Omental fat pad (tissue), 4 donors: ENCODE measurements around the gene SMPX. TPM values are rescaled to one million over a fixed set of nuclear protein-coding genes. Genes with fewer than 3 reads are reported as not detected.

Experiments used
- ATAC-seq: fragments of 150-250 bp; one replicate; pipeline ENCODE4 v1.9.1; 2016; ENCODE audit warnings: mild to moderate bottlenecking, moderate library complexity; ENCODE audit not compliant: low FRiP score
- DNase-seq: peaks from one replicate; pipeline ENCODE4 v3.0.0-alpha.2; 2019; ENCODE audit warnings: low spot score
- total RNA-seq, 4 donors: library from RNA; depleted of rRNA; stranded (reverse); fragments of >200 nt; gene quantifications; one replicate each; pipeline ENCODE4 v1.1.0, GENCODE V29; 2016
- TF ChIP-seq, protein P1 (sequence below), 3 donors: fragments of 450-650 bp; IDR thresholded peaks; one replicate each; pipeline ENCODE4 v1.5.1; 2016 to 2017; ENCODE audit warnings: antibody characterized with exemption in 3 of 3, mild to moderate bottlenecking in 3 of 3, moderate library complexity in 2 of 3

The SMPX gene
- total RNA-seq, 4 donors from 2014 or later: not detected

DNA sequence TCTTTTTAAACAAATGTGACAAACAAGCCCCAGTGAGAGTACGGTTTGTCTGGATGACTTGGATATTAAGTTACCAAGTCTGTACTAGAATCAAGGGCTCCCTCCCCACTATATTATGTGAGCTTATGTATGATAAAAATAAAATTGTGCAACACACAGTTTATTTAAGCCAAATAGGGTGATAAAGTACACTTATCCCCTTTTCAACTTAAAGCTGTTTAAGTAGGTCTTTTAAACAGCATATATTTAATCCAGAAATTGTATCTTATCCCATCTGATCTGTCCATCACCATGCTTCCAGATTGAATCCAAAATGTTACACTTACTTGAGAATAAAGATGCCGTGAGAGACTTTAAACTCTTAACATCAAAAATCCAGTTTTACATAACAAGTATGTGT is 97.8 kb downstream of the SMPX start:
- ATAC-seq: no peak
- no peak for DNase-seq
- TF ChIP-seq, protein P1, sequence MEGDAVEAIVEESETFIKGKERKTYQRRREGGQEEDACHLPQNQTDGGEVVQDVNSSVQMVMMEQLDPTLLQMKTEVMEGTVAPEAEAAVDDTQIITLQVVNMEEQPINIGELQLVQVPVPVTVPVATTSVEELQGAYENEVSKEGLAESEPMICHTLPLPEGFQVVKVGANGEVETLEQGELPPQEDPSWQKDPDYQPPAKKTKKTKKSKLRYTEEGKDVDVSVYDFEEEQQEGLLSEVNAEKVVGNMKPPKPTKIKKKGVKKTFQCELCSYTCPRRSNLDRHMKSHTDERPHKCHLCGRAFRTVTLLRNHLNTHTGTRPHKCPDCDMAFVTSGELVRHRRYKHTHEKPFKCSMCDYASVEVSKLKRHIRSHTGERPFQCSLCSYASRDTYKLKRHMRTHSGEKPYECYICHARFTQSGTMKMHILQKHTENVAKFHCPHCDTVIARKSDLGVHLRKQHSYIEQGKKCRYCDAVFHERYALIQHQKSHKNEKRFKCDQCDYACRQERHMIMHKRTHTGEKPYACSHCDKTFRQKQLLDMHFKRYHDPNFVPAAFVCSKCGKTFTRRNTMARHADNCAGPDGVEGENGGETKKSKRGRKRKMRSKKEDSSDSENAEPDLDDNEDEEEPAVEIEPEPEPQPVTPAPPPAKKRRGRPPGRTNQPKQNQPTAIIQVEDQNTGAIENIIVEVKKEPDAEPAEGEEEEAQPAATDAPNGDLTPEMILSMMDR (IDR thresholded peaks at IDR 0.05): no peak

DNA sequence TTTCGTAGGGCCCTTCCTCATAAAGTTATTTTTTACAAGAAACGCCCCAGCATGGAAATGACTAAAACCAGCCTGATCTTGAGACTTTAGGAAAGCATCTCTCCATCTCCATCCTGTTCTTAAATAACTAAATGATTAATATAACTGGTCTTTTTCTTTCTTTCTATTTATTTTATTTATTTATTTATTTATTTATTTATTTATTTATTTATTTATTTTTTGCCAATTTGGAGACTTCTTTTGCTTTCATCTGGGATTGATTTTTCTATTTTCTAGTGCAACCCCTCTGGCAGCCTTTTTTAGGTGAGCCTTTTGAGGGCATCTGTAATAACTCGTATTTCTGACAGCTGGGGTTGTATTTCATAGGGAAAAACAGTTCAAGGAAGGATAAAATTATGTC is 98.6 kb downstream of the SMPX start:
- ATAC-seq (no peak), DNase-seq (no peak)
- TF ChIP-seq, protein P1 (IDR thresholded peaks at IDR 0.05): no peak

DNA sequence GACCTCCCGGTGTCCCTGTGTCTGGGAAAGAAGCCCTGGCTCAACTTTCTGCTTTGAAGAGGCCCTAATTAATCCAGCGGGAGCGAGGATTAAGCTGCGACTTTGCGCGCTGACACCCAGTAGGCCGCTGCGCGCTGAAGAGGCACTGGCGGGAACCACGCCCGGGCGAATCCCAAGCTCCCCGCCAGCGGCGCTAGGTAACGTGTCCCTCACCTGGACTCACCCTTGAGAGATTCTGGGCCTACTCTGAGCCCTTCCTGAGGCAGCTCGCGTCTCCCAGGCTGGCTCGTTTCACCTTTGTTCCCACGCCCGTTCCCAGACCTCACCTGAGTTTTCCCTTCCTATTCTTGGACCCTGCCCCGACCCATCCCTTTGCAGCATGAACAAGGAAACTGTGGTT is 99.2 kb downstream of the SMPX start:
- TF ChIP-seq, protein P1 (IDR thresholded peaks at IDR 0.05): no peak
- DNase-seq: no peak
- ATAC-seq: no peak

DNA sequence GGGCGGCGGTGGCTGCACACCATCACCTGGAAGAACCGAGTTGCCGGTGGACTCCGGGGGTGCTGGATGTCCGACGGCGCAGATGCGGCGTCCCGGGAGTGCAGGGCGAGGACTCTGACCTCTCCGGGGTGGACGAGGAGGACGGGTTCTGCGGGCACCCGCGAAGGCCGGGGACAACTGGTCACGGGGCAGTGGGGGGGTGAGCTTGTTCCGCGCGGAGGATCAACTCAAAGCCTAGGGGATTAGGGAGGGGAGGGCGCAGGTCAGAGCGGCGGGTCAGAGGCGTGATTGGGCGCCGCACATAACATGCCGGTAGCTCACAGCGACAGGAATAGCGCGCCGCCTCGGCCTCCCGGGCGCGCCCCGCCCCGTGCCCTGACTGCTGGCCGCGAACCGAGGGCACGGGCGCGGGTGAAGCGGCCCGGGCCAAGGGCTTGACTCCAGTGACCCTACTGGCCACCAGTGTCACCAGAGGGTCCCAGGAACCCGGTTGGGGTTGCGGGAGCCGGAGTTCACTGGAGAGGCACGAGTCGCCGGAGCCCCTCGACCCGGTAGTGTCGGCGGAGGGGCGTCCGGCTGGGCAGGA is 99.7 kb downstream of the SMPX start, which contains the start of gene KLHL34:
KLHL34 (minus strand) TSS at position 179 of the 586 bp plus-strand sequence. CDS start 542 bp downstream, outside the sequence.
- TF ChIP-seq, protein P1 (IDR thresholded peaks at IDR 0.05): no peak
- DNase-seq: no peak
- peak; percentile 41 for ATAC-seq

DNA sequence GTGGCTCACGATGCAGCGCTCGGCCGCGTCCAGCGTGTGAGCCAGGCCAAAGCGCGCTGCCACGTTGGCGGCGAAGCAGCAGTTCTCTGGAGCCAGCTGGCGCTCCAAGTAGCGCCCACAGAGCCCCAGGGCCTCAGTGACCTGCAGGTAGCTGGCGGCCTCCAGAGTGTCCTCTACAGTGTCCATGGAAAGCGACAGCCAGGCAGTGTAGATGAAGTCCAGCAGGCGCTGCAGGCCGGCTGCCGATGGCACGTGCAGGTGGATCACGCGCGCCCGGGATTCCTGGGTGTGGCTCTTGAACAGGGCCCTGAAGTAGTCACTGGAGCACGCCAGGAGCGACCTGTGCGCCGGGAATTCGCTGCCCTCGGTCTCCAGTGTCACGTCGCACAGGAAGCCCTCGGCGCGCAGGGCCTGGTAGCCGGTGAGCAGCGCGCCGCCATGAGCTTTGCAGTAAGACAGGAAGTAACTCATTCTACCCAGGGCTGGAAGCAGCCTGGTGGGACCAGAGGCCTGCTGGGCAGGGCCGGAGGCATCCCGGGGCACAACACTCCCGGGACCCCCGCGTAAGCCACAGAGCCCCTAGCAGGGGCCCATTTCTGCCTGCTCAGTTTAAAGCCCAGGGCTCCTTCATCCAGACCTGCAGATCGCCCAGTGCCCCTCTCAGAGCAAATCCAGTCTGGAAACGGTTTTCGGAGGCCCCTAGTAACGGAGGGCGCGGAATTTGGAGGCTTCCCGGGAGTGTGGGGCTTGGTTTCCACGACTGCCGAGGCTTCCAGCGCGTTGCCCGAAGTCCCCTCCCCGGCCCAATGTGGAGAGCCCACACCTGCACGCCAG is 100.4 kb downstream of the SMPX start:
- DNase-seq (no peak), ATAC-seq (no peak)
- TF ChIP-seq, protein P1 (IDR thresholded peaks at IDR 0.05): no peak

DNA sequence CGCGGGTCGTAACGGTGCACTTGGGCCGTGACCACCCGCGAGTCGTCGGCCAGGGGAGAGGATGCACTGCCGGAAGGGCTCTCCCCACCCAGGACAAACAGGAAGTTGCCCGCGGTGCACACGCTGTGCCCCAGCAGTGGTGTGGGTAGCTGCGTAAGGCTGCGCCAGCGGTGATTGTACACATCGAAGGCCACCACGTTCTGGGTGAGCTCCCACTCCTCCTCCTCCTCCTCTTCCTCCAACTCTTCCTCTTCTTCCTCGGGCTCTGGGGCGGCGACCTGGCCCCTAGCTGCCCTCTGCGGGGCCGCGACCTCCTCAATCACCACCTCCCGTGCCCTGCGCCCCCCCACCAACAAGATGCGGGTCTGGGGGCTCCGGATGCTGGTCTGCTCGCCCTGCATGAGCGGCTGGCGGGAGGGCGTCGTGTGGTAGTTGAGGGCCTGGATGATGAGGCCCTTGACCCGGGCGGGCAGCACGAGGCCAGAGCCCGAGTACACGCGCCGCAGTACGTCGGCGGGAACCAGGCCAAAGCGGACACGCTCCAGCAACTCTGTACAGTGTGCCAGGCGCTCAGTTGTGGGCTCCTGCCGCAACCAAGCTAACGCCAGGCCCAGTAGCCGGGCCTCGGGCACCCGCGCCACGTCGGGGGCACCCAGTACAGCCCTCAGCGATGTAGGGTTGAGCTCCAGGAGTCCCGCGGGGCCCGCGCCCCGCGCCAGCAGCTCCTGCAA is 101.2 kb downstream of the SMPX start:
- TF ChIP-seq, protein P1 (IDR thresholded peaks at IDR 0.05): no peak
- DNase-seq (no peak), ATAC-seq (no peak)

Other genes with a start within 250 kb of the SMPX start
- gene KLHL34, start 99.8 kb downstream of the SMPX start, total RNA-seq: not detected
- gene MBTPS2, start 81.5 kb upstream of the SMPX start, total RNA-seq: 10 to 100 TPM in 2 of 4 donors, 1 to 10 TPM in 2; 7.4 to 12.5 (median 9.2) TPM
- gene YY2, start 97.9 kb upstream of the SMPX start, total RNA-seq: 1 to 10 TPM; 2.3 to 3.0 (median 2.7) TPM
- gene SMS, start 182.6 kb upstream of the SMPX start, total RNA-seq: 10 to 100 TPM; 38.1 to 46.5 (median 40.6) TPM